B cell (primary cell): ENCODE data around the gene PSMA8. TPM values are rescaled to one million over a fixed set of nuclear protein-coding genes. Genes with fewer than 3 reads are reported as not detected.
A peak's percentile ranks its signal among the peaks of the same experiment; 100 is the strongest.

Source experiments
- ATAC-seq: fragments of 200-7000 bp; cut with Tn5 transposase; one replicate; pipeline ENCODE4 v1.10.0; 2021; ENCODE audit warnings: low read depth, mild to moderate bottlenecking, moderate number of reproducible peaks, moderate library complexity
- CTCF ChIA-PET: fragments of 350-600 bp; sonication (Branson Sonifier 250); formaldehyde crosslinking; loops from one replicate; lab custom pipeline; 2021; ENCODE audit warnings: antibody characterized with exemption, inconsistent platforms; lab: Charles Lee
- POLR2A ChIA-PET: fragments of 350-600 bp; sonication (Branson Sonifier 250); formaldehyde crosslinking; loops from one replicate; lab custom pipeline; 2021; ENCODE audit warnings: antibody characterized with exemption; lab: Charles Lee
- DNase-seq: peaks from one replicate; pipeline ENCODE4 v3.0.0; 2013
- H2AFZ ChIP-seq: 2 replicates; pipeline ENCODE4 v1.6.1; 2012; ENCODE audit warnings: mild to moderate bottlenecking, low read depth, low read length; ENCODE audit not compliant: insufficient read depth, poor library complexity, severe bottlenecking
- H3K27ac ChIP-seq, 2 donors: 1 replicate in 1 of 2; 2 replicates in 1 of 2; pipeline ENCODE4 v1.5.1; 2012 to 2013; ENCODE audit warnings: low read length in 2 of 2, mild to moderate bottlenecking in 2 of 2, moderate library complexity in 1 of 2
- H3K27me3 ChIP-seq, 4 experiments: fragments of 200-600 bp in 1 of 4; sonication (generic) in 1 of 4; replicated peaks in 1 of 4; 1 replicate in 2 of 4; 2 replicates in 2 of 4; pipeline versions ENCODE4 v1.6.1 to v1.7.0; 2013 to 2016; ENCODE audit warnings: low read length in 3 of 4, mild to moderate bottlenecking in 2 of 4, mixed read lengths in 1 of 4, moderate library complexity in 1 of 4; ENCODE audit not compliant: insufficient read depth in 4 of 4, control insufficient read depth in 3 of 4; ENCODE audit errors: control extremely low read depth in 1 of 4
- H3K36me3 ChIP-seq, 2 experiments: replicated peaks in 1 of 2; 1 replicate in 1 of 2; 2 replicates in 1 of 2; pipeline versions ENCODE4 v1.6.1 to v1.7.1; 2013; ENCODE audit warnings: low read length in 1 of 2; ENCODE audit not compliant: insufficient read depth in 2 of 2, control insufficient read depth in 1 of 2; ENCODE audit errors: control extremely low read depth in 1 of 2, extremely low read depth in 1 of 2
- H3K4me1 ChIP-seq, 2 donors: fragments of 200-600 bp in 1 of 2; sonication (generic) in 1 of 2; 1 replicate in 1 of 2; 2 replicates in 1 of 2; pipeline versions ENCODE4 v1.5.1 to v1.6.1; 2013 to 2017; ENCODE audit warnings: low read length in 2 of 2; ENCODE audit not compliant: control insufficient read depth in 2 of 2, insufficient read depth in 2 of 2
- H3K4me2 ChIP-seq: replicated peaks from 2 replicates; pipeline ENCODE3; 2012; ENCODE audit warnings: mild to moderate bottlenecking, low read depth, low read length; ENCODE audit not compliant: poor library complexity, severe bottlenecking
- H3K4me3 ChIP-seq, 5 experiments: fragments of 200-600 bp in 1 of 5; sonication (generic) in 1 of 5; 1 replicate in 3 of 5; 2 replicates in 2 of 5; pipeline versions ENCODE4 v1.5.1 to v1.7.0; 2011 to 2016; ENCODE audit warnings: low read length in 4 of 5, mild to moderate bottlenecking in 4 of 5, low read depth in 2 of 5, control low read depth in 1 of 5, moderate library complexity in 1 of 5; ENCODE audit not compliant: insufficient read depth in 1 of 5; ENCODE audit errors: control extremely low read depth in 1 of 5, extremely low read depth in 1 of 5
- H3K79me2 ChIP-seq: fragments of 200-600 bp; sonication (generic); one replicate; pipeline ENCODE4 v1.6.0; 2016; ENCODE audit warnings: low read length; ENCODE audit not compliant: control insufficient read depth, insufficient read depth
- H3K9ac ChIP-seq: fragments of 200-600 bp; sonication (generic); 2 replicates; pipeline ENCODE4 v1.6.1; 2017; ENCODE audit warnings: mild to moderate bottlenecking, low read length, moderate library complexity
- H3K9me3 ChIP-seq, 3 donors: one replicate each; pipeline versions ENCODE4 v1.6.1 to v1.7.1; 2013; ENCODE audit warnings: low read length in 2 of 3; ENCODE audit not compliant: control insufficient read depth in 2 of 3, insufficient read depth in 1 of 3; ENCODE audit errors: control extremely low read depth in 1 of 3
- H4K20me1 ChIP-seq: 2 replicates; pipeline ENCODE4 v1.6.0; 2012; ENCODE audit warnings: mild to moderate bottlenecking, low read length; ENCODE audit not compliant: insufficient read depth, control insufficient read depth, poor library complexity, severe bottlenecking
- H3K27ac Mint-ChIP-seq: one replicate; pipeline ENCODE4 v1.8.0; 2021; ENCODE audit warnings: mixed read lengths
- H3K27me3 Mint-ChIP-seq: one replicate; pipeline ENCODE4 v1.8.0; 2021; ENCODE audit warnings: mixed read lengths
- H3K4me1 Mint-ChIP-seq: one replicate; pipeline ENCODE4 v1.8.0; 2021; ENCODE audit warnings: mixed read lengths
- H3K4me3 Mint-ChIP-seq: one replicate; pipeline ENCODE4 v1.8.0; 2021; ENCODE audit warnings: mixed read lengths
- H3K9me3 Mint-ChIP-seq: one replicate; pipeline ENCODE4 v1.8.0; 2022; ENCODE audit warnings: mixed read lengths; ENCODE audit not compliant: insufficient read depth
- CTCF ChIP-seq: fragments of 200-600 bp; IDR thresholded peaks from one replicate; pipeline ENCODE4 v1.8.0; 2022; ENCODE audit warnings: antibody characterized with exemption, mild to moderate bottlenecking
- EZH2 ChIP-seq: IDR thresholded peaks from 2 replicates; pipeline ENCODE4 v1.6.1; 2012; ENCODE audit warnings: borderline replicate concordance, low read depth, mild to moderate bottlenecking, moderate library complexity, low read length; ENCODE audit not compliant: insufficient read depth, poor library complexity, severe bottlenecking
- WGBS: methylation state at CpG from one replicate; pipeline ENCODE4 v1.1.5; 2013; ENCODE audit warnings: missing lambda C conversion rate; ENCODE audit not compliant: insufficient coverage; 5-methylcytosine and 5-hydroxymethylcytosine counted together
- intact Hi-C: fragments of 100-400 bp; cut with micrococcal nuclease; formaldehyde crosslinking; loops from one replicate; pipeline ENCODE4 v1.10.0; 2022
- polyA plus RNA-seq: library from polyadenylated mRNA; depleted of rRNA; stranded (reverse); fragments of >200 nt; gene quantifications from 2 replicates; pipeline ENCODE4 v1.2.3, GENCODE V29; 2012
- total RNA-seq, 2 donors: library from RNA; stranded (reverse); fragments of 120-200 nt in 1 of 2; gene quantifications; 1 replicate in 1 of 2; 2 replicates in 1 of 2; pipeline versions ENCODE4 v1.2.3 to v1.2.4, GENCODE V29; 2013 to 2022

Gene PSMA8
- total and polyA plus RNA-seq, 2 donors (not counting 1 experiment from before 2014, with no cell fraction given), result 0.33 to 0.91 TPM

- intact Hi-C loops, result loop anchor here (5.0 kb wide), 1 partner anchor 60 kb away; no protein-coding TSS in a partner anchor
- ChIA-PET CTCF (no interaction called here), POLR2A (no interaction called here)
- TF ChIP-seq EZH2, result no peak
- no peak for TF ChIP-seq CTCF
- H3K9me3 ChIP-seq, result no peaks in the 10 kb centered on the region
- no peaks in the 10 kb centered on the region for H3K27me3 ChIP-seq
- Mint-ChIP-seq H3K27me3 (no peaks in the 10 kb centered on the region), H3K4me1 (peaks cover 43% of the 10 kb centered on the region), H3K27ac (no peak overlapping the region), H3K4me3 (peak overlapping the region; percentile 47), H3K9me3 (no peaks in the 10 kb centered on the region)
- no CpG with 5 or more reads among the region's 6 CpGs for WGBS
- DNase-seq, result no peak
- peaks cover 80% of the 10 kb centered on the region for H3K79me2 ChIP-seq
- H2AFZ ChIP-seq, result no peak overlapping the region
- H3K4me2 ChIP-seq, result no peak overlapping the region
- ATAC-seq, result no peak
- H3K4me3 ChIP-seq, result no peak overlapping the region
- H3K9ac ChIP-seq, result no peak overlapping the region
- peaks cover 20 to 43% of the 10 kb centered on the region in 2 experiments for H3K36me3 ChIP-seq
- peaks cover 44% of the 10 kb centered on the region for H4K20me1 ChIP-seq
- no peak overlapping the region for H3K27ac ChIP-seq
- peaks cover 23 to 32% of the 10 kb centered on the region in 2 donors for H3K4me1 ChIP-seq
Observed at GRCh38 chr18:26086959-26087358, 46.7 kb upstream of the PSMA8 start.

- no CpG with 5 or more reads among the region's 3 CpGs for WGBS
- TF ChIP-seq EZH2 (no peak), CTCF (no peak)
- Histone ChIP-seq H3K27me3 (no peaks in the 10 kb centered on the region), H3K9ac (peak overlapping the region; percentile 98), H4K20me1 (peaks cover 38% of the 10 kb centered on the region), H3K4me1 (peaks cover 23 to 32% of the 10 kb centered on the region in 2 donors), H2AFZ (no peak overlapping the region), H3K9me3 (no peaks in the 10 kb centered on the region), H3K79me2 (peaks cover 65% of the 10 kb centered on the region), H3K4me3 (no peak overlapping the region), H3K27ac (no peak overlapping the region), H3K36me3 (peaks cover 17 to 31% of the 10 kb centered on the region in 2 experiments), H3K4me2 (peak overlapping the region; percentile 94)
- Mint-ChIP-seq H3K4me1 (peaks cover 47% of the 10 kb centered on the region), H3K27ac (no peak overlapping the region), H3K9me3 (no peaks in the 10 kb centered on the region), H3K4me3 (peak overlapping the region; percentile 99), H3K27me3 (no peaks in the 10 kb centered on the region)
- DNase-seq, result no peak
- intact Hi-C loops, result loop anchor here (5.0 kb wide), 1 partner anchor 61 kb away; no protein-coding TSS in a partner anchor
- ATAC-seq, result no peak
- POLR2A ChIA-PET, result no interaction called here
- CTCF ChIA-PET, result interaction anchor here (1.3 to 2.3 kb wide), 2 partner anchors 17 to 218 kb away, joined by 3 to 6 read pairs; no protein-coding TSS in a partner anchor
Observed at GRCh38 chr18:26088487-26088886, 45.2 kb upstream of the PSMA8 start.
